Measurements from ENCODE around the gene UBE2G2.
"Not testable (repeated sequence)": the region's sequence is repeated elsewhere in the genome, so short reads cannot be mapped to it uniquely, and the experiment has no call there.

UBE2G2 gene

DNA sequence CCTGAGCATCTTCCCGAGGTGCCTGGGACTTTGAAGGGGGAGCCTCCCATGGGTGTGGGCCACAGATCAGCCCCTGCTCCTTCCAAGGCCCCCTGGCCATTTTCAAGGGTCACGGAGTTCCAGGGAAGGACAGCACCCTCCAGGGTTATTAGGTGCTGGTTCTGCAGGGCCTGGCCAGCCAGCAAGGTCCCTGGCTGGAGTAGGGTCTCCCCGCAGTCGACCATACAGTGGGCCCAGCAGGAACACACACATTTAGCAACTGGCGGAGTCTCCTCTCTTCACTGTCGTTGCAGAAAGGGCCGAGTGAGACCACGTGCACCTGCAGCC, 34.0 kb upstream of the UBE2G2 start:
- no peak for DNase-seq

DNA sequence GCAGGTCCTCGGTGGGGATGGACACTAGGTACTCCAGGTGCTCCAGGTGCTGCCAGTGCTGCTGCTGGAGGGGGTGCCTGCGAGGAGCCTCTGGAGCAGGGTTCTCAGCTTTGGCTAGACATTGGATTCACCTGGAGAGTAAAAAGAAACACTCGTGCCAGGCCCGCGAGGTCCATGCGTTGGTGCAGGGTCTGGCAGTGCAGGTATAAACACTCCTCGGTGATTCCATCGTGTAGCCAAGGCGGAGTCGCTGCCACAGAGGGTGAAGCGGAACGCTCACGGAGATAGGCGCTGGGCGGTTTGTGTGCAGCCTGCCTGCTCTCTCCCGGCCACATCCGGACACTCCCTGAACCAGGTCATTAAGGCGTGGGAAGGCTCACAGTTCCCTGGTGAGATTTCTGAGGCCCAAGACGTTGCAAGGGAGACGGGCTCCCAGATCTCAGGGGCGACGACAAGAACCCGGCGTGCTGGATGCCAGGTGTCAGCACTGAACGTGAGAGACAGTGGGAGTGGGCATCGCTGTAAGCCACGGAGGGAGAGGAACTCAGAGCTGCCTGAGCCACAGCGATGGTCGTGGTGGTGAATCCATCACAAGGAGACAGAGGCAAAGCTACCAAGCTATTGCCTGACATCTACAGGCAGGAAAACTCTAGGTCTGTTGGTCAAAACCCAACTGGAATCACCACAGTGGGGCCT, 33.5 kb upstream of the UBE2G2 start:
- DNase-seq = no peak

GRCh38 chr21:44834231-44834950, 32.8 kb upstream of the UBE2G2 start:
- peak in 1 of 2 donors; percentile 29 for DNase-seq

DNA sequence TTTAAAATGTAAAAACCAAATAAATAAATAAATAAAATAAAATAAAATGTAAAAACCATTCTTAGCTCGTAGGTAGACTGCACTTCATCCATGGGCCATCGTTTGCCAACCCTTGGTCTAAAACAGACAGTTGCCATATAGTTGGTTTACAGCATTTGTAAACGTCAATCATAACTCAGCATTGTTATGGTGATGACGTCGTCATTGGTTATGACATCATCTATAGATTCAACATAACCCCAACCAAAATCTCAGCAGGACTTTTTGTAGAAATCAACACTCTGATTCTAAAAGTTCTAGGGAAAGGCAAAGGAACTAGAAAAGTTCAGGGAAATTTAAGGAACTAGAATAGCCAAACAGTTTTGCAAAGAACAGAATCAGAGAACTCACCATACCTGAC, 32.0 kb upstream of the UBE2G2 start:
- DNase-seq = no peak

- not testable (repeated sequence) for DNase-seq
These were observed 31.1 kb upstream of the UBE2G2 start for GRCh38 chr21:44832516-44833255.

DNA sequence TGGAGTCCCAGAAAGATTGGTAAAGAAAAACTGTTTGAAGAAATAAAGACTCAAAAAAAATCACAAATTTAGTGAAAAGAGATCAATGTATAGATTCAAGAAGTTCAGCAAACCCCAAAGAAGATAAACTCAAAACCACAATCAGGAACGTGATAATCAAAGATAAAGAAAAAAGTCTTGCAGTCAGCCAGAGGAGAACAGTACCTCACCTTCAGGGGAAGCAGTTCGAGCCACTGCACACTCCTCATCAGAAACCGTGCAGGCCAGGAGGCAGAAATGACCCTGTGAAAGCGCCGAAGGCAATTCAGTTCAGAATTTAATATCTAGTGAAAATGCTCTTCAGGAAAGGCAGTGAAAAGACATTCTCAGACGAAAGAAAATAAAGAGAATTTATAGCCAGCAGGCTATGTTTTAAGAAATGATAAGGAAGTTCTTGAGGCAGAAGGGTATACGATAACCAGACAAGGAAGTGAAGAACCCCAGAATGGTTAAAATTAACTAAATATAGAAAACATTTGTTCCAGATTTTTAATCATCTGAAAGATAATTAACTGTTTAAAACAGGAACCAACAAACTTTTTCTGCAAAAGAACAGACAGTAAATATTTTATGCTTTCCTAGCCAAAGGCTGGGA, 29.7 kb upstream of the UBE2G2 start:
- no peak for DNase-seq

- DNase-seq = no peak
These were observed 28.0 kb upstream of the UBE2G2 start for GRCh38 chr21:44829507-44830092.

DNA sequence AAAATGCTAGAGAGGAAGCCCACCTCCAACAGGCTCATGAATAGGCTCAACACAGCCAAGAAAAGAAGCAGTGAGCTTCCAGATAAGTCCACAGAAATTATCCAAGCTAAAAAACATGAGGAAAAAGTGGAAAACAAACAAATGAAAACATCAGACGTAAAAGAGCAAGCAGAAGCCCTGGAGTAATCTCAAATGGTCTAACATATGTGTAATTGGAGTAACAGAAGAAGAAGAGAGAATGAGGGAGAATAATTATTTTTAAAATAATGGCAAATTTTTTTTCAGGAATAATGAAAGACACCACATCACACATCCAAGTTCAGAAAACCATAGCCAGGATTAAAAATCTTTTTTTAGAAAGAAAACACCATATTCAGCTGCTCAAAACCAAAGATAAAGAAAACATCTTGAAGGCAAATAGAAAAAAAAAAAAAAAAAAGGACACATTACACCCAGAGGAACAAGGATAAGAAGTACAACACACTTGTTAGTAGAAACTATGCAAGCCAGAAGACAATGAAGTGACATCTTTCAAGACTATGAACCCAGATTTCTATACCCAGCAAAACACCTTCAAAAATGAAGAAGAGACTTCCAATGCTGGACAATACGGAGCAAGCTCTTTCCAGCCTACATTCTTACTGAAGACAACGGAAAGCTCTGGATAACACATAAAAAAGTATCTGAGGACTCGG, 26.9 kb upstream of the UBE2G2 start:
- no peak for DNase-seq

DNA sequence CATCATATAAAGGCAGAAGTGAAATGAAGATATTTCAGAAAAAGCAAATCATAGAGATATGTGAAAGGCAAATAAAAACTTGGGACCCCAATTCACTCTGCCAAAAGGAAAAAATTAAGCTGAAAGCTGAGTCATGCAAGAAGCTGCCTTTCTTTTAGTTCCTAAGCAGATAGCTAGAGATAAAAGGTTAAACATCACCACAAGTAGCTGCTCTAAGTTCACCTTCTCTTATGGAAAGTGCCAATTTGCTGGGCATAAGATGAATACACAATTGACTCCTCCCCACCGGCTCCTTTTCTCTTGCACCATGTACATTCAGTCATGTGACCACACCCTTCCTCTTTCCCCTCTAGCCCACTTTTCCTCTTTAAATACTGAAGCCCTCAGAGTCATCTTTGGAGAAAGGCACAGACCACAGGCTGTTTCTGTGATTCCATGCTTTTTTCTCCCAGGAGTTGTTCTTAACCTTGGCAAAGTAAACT, 21.6 kb upstream of the UBE2G2 start:
- DNase-seq = peak; percentile 23 to 57

GRCh38 chr21:44822484-44823178, 21.0 kb upstream of the UBE2G2 start:
- no peak for DNase-seq

DNA sequence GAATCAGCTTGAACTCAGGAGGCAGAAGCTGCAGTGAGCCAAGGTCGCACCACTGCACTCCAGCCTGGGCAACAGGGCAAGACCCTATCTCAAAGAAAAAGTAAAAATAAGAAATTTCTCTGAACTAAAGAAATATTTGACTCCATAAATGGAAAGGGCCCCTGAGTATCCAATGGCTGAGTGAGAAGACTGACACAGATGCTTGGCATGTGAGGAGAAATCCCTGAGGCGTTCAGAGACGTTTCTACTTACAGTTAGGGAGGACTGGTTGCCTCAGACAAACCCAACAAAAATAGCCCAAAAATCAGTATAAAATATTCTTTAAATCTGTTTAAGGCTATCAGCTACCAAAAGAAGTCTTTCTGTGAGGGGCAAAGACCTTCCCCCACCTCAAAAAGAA, 19.2 kb upstream of the UBE2G2 start:
- no peak for DNase-seq

GRCh38 chr21:44819283-44820243, 17.9 kb upstream of the UBE2G2 start:
- no peak for DNase-seq

- DNase-seq = no peak
These were observed 17.0 kb upstream of the UBE2G2 start for GRCh38 chr21:44818640-44819011.

GRCh38 chr21:44817914-44818639, 16.5 kb upstream of the UBE2G2 start, which contains the start of gene SUMO3:
Gene SUMO3 (minus strand): TSS chr21:44818062. CDS start chr21:44817968, 94 bp downstream.
- DNase-seq = peak; percentile 87 to 90

GRCh38 chr21:44817506-44817880, 15.9 kb upstream of the UBE2G2 start:
- DNase-seq = peak; percentile 91 to 95

- no peak for DNase-seq
These were observed 15.3 kb upstream of the UBE2G2 start for GRCh38 chr21:44816761-44817505.

GRCh38 chr21:44815852-44816628, 14.4 kb upstream of the UBE2G2 start:
- no peak for DNase-seq

DNA sequence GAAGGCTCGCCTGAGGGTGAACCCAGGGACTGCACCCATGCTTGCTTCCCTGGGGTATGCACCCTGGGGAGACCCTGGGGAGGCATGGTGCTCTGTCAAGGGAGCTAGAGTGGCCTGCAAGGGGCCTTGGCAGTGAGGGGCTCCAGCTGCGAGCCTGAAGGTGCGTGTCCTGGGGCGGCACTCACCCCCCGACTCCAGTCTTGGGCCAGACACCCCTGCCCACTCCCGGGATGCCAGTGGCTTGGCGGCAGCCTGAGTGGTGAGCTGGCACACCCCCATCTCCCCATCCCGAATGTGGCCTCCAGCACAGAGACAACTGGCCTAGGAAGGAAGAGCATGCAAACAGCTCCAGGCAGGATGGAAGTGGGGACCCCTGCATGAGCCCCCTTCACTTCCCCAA, 13.6 kb upstream of the UBE2G2 start:
- DNase-seq = no peak
